ENCODE measurements around the gene COL4A1.

The COL4A1 gene

DNA sequence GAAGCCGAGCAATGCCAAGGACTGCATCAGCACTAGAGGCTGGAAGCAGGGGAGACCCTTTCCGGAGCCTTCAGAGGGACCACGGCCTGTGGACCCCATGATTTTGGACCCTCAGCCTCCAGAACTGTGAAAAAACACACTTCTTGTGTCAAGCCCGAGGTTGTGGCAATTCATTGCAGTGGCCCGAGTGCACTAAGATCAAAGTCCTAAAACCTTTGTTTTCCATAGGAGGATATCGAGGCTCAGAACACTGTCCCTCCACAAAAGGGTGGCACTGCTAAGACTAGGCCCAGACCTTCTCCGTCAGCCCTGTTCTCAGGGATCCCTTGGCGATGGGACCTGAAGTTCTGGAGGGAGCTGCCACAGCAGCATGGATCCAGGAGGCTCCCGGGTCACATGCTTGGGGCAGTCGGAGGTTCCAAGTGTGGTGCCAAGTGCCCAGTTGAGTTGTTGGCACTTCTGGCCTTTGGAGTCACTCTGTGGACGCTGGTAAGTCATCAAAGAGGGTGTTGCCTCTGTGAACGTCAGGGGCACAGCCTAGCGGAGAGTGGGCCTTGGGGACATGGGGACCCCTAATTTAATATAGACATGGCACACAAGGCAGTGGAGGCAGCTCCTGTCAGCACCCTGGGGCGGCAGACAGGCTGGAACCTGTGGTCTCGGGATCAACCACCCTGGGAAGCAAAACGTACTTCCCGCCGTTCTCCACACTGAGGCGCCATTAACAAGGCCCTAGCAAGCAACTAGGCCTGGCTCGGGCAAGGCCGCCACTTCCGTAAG is 199.2 kb downstream of the COL4A1 start:
- Histone ChIP-seq H3K4me2 (ENCODE audit: low read depth, low read length) (no peak overlapping the region), H3K4me3 (ENCODE audit: low read length) (no peak overlapping the region), H4K20me1 (ENCODE audit: insufficient read depth, low read length) (no peaks in the 10 kb centered on the region), H3K36me3 (replicated peaks; ENCODE audit: insufficient read depth, low read length) (no peaks in the 10 kb centered on the region), H3K27me3 (replicated peaks; ENCODE audit: insufficient read depth, low read length) (no peaks in the 10 kb centered on the region), H2AFZ (ENCODE audit: low read length) (no peak overlapping the region), H3K4me1 (ENCODE audit: low read length) (no peaks in the 10 kb centered on the region), H3K27ac (ENCODE audit: low read length) (no peak overlapping the region), H3K9me2 (replicated peaks; ENCODE audit: insufficient read depth, low read length) (no peaks in the 10 kb centered on the region), H3K79me2 (ENCODE audit: low read length) (no peaks in the 10 kb centered on the region), H3K9me3 (replicated peaks; ENCODE audit: insufficient read depth, low read length) (no peaks in the 10 kb centered on the region), H3F3A (ENCODE audit: insufficient read depth, low read length) (no peaks in the 10 kb centered on the region), H3K9ac (ENCODE audit: low read length) (no peak overlapping the region)
- TF ChIP-seq CTCF (IDR thresholded peaks at IDR 0.05; ENCODE audit: low read length) = no peak; the same call in 1 of the 2 replicates
- TF ChIP-seq EZH2phosphoT487 (IDR thresholded peaks at IDR 0.05; ENCODE audit: low read length) = no peak
- TF ChIP-seq EZH2 (optimal IDR thresholded peaks at IDR 0.05; ENCODE audit: low read depth, low read length) = no peak
- no peak for DNase-seq

- Histone ChIP-seq H3K4me3 (ENCODE audit: low read length) (no peak overlapping the region), H4K20me1 (ENCODE audit: insufficient read depth, low read length) (no peaks in the 10 kb centered on the region), H3K4me2 (ENCODE audit: low read depth, low read length) (no peak overlapping the region), H3K79me2 (ENCODE audit: low read length) (no peaks in the 10 kb centered on the region), H3K27ac (ENCODE audit: low read length) (no peak overlapping the region), H3K9ac (ENCODE audit: low read length) (no peak overlapping the region), H3K9me2 (replicated peaks; ENCODE audit: insufficient read depth, low read length) (no peaks in the 10 kb centered on the region), H3K9me3 (replicated peaks; ENCODE audit: insufficient read depth, low read length) (no peaks in the 10 kb centered on the region), H2AFZ (ENCODE audit: low read length) (no peak overlapping the region), H3K4me1 (ENCODE audit: low read length) (no peaks in the 10 kb centered on the region), H3F3A (ENCODE audit: insufficient read depth, low read length) (no peaks in the 10 kb centered on the region), H3K27me3 (replicated peaks; ENCODE audit: insufficient read depth, low read length) (no peaks in the 10 kb centered on the region), H3K36me3 (replicated peaks; ENCODE audit: insufficient read depth, low read length) (no peaks in the 10 kb centered on the region)
- DNase-seq = no peak
- TF ChIP-seq CTCF (IDR thresholded peaks at IDR 0.05; ENCODE audit: low read length) (no peak), EZH2 (optimal IDR thresholded peaks at IDR 0.05; ENCODE audit: low read depth, low read length) (no peak), EZH2phosphoT487 (IDR thresholded peaks at IDR 0.05; ENCODE audit: low read length) (no peak)
These were observed 200.2 kb downstream of the COL4A1 start for GRCh38 chr13:110106726-110107125.

GRCh38 chr13:110105136-110105535 is 201.8 kb downstream of the COL4A1 start:
- no peak overlapping the region for H3K27ac ChIP-seq (ENCODE audit: low read length)
- no peaks in the 10 kb centered on the region for H3K9me3 ChIP-seq (replicated peaks; ENCODE audit: insufficient read depth, low read length)
- no peaks in the 10 kb centered on the region for H3K79me2 ChIP-seq (ENCODE audit: low read length)
- no peak for DNase-seq
- no peak overlapping the region for H3K4me3 ChIP-seq (ENCODE audit: low read length)
- H3K9me2 ChIP-seq (replicated peaks; ENCODE audit: insufficient read depth, low read length) = no peaks in the 10 kb centered on the region
- H4K20me1 ChIP-seq (ENCODE audit: insufficient read depth, low read length) = no peaks in the 10 kb centered on the region
- H3K4me2 ChIP-seq (ENCODE audit: low read depth, low read length) = no peak overlapping the region
- H3K36me3 ChIP-seq (replicated peaks; ENCODE audit: insufficient read depth, low read length) = no peaks in the 10 kb centered on the region
- no peaks in the 10 kb centered on the region for H3F3A ChIP-seq (ENCODE audit: insufficient read depth, low read length)
- H3K27me3 ChIP-seq (replicated peaks; ENCODE audit: insufficient read depth, low read length) = no peaks in the 10 kb centered on the region
- no peak for TF ChIP-seq CTCF (IDR thresholded peaks at IDR 0.05; ENCODE audit: low read length)
- TF ChIP-seq EZH2 (optimal IDR thresholded peaks at IDR 0.05; ENCODE audit: low read depth, low read length) = no peak
- no peak for TF ChIP-seq EZH2phosphoT487 (IDR thresholded peaks at IDR 0.05; ENCODE audit: low read length)
- H2AFZ ChIP-seq (ENCODE audit: low read length) = no peak overlapping the region
- no peaks in the 10 kb centered on the region for H3K4me1 ChIP-seq (ENCODE audit: low read length)
- H3K9ac ChIP-seq (ENCODE audit: low read length) = no peak overlapping the region

Data from MM.1S (cell line).